Testis (tissue), 3 donors: ENCODE data around the gene SH3RF3. TPM values are rescaled to one million over a fixed set of nuclear protein-coding genes. Genes with fewer than 3 reads are reported as not detected.

ENCODE experiments used
- DNase-seq: peaks from one replicate; pipeline ENCODE4 v3.0.0-alpha.2; 2019
- H3K27ac ChIP-seq, 2 donors: fragments of 200-600 bp; sonication (generic); one replicate each; pipeline ENCODE4 v1.5.1; 2019
- H3K27me3 ChIP-seq: fragments of 200-600 bp; sonication (generic); one replicate; pipeline ENCODE4 v1.5.1; 2019
- H3K36me3 ChIP-seq: fragments of 200-600 bp; sonication (generic); one replicate; pipeline ENCODE4 v1.5.1; 2017; ENCODE audit warnings: low read depth; ENCODE audit errors: missing control alignments
- H3K4me1 ChIP-seq: fragments of 200-600 bp; sonication (generic); one replicate; pipeline ENCODE4 v1.5.1; 2019
- H3K4me3 ChIP-seq, 2 donors: fragments of 200-600 bp; sonication (generic); one replicate each; pipeline ENCODE4 v1.5.1; 2017 to 2019
- H3K9me3 ChIP-seq: fragments of 200-600 bp; sonication (generic); one replicate; pipeline ENCODE4 v1.5.1; 2017
- POLR2A ChIP-seq: fragments of 450-650 bp; IDR thresholded peaks from one replicate; pipeline ENCODE4 v1.6.1; 2017; ENCODE audit warnings: antibody characterized with exemption, mild to moderate bottlenecking, moderate library complexity
- WGBS, 2 donors: methylation state at CpG; one replicate each; pipeline ENCODE4 v1.1.5; 2018; 5-methylcytosine and 5-hydroxymethylcytosine counted together
- intact Hi-C: fragments of 100-400 bp; cut with DNase I; formaldehyde crosslinking; loops from one replicate; pipeline ENCODE4 v1.15.1; 2023; ENCODE audit warnings: low total_unique reads
- polyA plus RNA-seq: library from polyadenylated mRNA; stranded (reverse); fragments of 350-450 nt; fragmentation: Illumina TruSeq; extraction: RNeasy Lipid Tissue Mini Kit (QIAGEN cat#74804); gene quantifications from one replicate; pipeline ENCODE4 v1.2.3, GENCODE V29; 2014; ENCODE audit warnings: low read depth, low replicate concordance; ENCODE audit not compliant: insufficient read depth
- total RNA-seq, 2 donors: library from RNA; depleted of rRNA; stranded (reverse); fragments of >200 nt; gene quantifications; one replicate each; pipeline ENCODE4 v1.2.3, GENCODE V29; 2016
- TF ChIP-seq, protein P1 (sequence below), 3 experiments: fragments of 450-650 bp in 2 of 3; fragments of 200-600 bp in 1 of 3; sonication (generic) in 1 of 3; IDR thresholded peaks; one replicate each; pipeline ENCODE4 v1.5.1; 2016 to 2019; ENCODE audit warnings: antibody characterized with exemption in 3 of 3, mild to moderate bottlenecking in 2 of 3, moderate library complexity in 1 of 3

Gene SH3RF3
- total and polyA plus RNA-seq, 3 donors from 2014 or later, result 9.3 to 20.1 (median 16.5) TPM

DNA sequence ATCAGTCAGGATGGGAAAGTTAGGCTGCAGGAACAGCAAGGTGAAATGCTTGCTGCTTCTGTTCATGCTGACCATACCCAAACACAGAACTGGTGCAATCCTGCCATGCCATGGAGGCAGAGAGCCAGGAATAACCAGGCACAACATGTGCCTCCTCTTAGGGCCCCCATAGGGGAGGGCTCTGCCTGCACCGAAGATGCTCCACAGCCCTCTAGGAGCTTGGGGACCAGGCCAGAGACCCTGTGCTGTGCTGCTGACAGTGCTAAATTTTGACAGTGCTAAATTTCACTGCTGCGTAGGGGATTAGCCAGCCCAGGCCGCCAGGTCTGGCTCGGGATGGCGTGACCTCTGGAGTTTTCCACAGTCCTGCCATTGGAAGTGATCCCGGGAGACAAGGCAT lies 173.3 kb downstream of the SH3RF3 start:
- Histone ChIP-seq H3K27me3 (no peaks in the 10 kb centered on the region), H3K27ac (no peak overlapping the region), H3K4me1 (no peaks in the 10 kb centered on the region), H3K4me3 (no peak overlapping the region), H3K9me3 (no peaks in the 10 kb centered on the region), H3K36me3 (no peaks in the 10 kb centered on the region)
- no peak for DNase-seq
- 80 to 96% methylated on average over 5 to 6 of the region's 6 CpGs for WGBS, 2 donors
- intact Hi-C loops, result no loop called here
- no peak for TF ChIP-seq POLR2A
- TF ChIP-seq, protein P1, sequence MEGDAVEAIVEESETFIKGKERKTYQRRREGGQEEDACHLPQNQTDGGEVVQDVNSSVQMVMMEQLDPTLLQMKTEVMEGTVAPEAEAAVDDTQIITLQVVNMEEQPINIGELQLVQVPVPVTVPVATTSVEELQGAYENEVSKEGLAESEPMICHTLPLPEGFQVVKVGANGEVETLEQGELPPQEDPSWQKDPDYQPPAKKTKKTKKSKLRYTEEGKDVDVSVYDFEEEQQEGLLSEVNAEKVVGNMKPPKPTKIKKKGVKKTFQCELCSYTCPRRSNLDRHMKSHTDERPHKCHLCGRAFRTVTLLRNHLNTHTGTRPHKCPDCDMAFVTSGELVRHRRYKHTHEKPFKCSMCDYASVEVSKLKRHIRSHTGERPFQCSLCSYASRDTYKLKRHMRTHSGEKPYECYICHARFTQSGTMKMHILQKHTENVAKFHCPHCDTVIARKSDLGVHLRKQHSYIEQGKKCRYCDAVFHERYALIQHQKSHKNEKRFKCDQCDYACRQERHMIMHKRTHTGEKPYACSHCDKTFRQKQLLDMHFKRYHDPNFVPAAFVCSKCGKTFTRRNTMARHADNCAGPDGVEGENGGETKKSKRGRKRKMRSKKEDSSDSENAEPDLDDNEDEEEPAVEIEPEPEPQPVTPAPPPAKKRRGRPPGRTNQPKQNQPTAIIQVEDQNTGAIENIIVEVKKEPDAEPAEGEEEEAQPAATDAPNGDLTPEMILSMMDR (IDR thresholded peaks at IDR 0.05), result no peak

DNA sequence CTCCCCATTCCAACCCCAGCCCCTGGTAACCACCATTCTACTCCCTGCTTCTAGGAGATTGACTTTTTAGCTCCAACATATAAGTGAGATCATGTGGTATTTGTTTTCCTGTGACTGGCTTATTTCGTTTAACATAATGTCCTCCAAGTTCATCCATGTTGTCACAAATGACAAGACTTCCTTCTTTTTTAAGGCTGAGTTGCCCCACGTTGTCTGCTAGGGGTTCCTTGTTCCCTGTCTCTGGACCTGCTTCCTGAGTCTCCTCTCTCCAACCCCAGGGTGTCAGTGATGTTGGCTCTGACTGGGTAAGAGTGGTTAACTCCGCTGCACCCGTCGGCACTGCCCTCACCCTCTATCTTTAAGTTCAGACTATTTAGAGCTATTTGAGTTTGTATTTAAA lies 175.2 kb downstream of the SH3RF3 start:
- WGBS, 2 donors, result 79 to 87% methylated on average over 5 of the region's 5 CpGs
- DNase-seq, result no peak
- H3K36me3 ChIP-seq, result no peaks in the 10 kb centered on the region
- no peak overlapping the region for H3K4me3 ChIP-seq
- H3K9me3 ChIP-seq, result no peaks in the 10 kb centered on the region
- TF ChIP-seq, protein P1 (IDR thresholded peaks at IDR 0.05), result no peak
- no peak for TF ChIP-seq POLR2A
- no peaks in the 10 kb centered on the region for H3K27me3 ChIP-seq
- intact Hi-C loops, result no loop called here
- no peaks in the 10 kb centered on the region for H3K4me1 ChIP-seq
- H3K27ac ChIP-seq, result no peak overlapping the region

DNA sequence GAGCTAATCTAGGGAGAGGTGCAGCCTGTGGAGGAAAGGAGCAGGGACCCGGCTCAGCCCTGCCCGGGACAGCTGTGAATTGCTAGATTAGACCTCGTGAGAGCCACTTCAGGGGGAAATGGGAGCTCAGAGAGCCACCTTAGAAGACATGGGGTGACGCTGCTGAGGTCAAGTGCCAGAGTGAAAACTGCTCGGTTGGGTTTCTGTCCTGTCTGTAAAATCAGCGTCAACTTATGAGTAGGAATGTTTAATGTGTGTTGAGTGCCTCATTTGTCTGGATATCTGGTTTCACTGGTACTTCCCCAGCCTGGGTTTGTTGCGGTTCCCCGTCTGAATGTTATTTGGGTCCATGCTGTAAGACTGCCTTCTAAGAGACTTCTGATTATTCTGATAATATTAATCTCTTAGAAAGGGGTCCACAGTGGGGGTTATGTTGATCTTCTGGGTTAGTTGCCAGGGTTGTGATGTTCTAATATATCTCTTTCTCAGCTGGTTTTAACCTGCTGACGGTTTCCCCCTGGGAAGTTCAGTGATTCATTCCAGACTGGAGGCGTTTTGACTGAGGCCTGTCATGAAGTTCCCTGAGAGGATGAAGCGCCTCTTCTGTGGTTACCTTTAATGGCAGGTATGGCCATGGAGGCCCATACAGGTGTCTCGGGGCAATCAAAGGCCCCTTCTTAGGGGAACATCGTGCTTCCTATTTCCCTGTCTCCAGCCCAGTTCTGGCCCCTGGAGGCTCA lies 175.9 kb downstream of the SH3RF3 start:
- TF ChIP-seq, protein P1 (IDR thresholded peaks at IDR 0.05), result no peak
- no peak for TF ChIP-seq POLR2A
- no peak for DNase-seq
- Histone ChIP-seq H3K27ac (no peak overlapping the region), H3K27me3 (no peaks in the 10 kb centered on the region), H3K36me3 (no peaks in the 10 kb centered on the region), H3K4me3 (no peak overlapping the region), H3K4me1 (no peaks in the 10 kb centered on the region), H3K9me3 (no peaks in the 10 kb centered on the region)
- WGBS, 2 donors, result 86 to 92% methylated on average over 13 of the region's 13 CpGs
- intact Hi-C loops, result no loop called here

DNA sequence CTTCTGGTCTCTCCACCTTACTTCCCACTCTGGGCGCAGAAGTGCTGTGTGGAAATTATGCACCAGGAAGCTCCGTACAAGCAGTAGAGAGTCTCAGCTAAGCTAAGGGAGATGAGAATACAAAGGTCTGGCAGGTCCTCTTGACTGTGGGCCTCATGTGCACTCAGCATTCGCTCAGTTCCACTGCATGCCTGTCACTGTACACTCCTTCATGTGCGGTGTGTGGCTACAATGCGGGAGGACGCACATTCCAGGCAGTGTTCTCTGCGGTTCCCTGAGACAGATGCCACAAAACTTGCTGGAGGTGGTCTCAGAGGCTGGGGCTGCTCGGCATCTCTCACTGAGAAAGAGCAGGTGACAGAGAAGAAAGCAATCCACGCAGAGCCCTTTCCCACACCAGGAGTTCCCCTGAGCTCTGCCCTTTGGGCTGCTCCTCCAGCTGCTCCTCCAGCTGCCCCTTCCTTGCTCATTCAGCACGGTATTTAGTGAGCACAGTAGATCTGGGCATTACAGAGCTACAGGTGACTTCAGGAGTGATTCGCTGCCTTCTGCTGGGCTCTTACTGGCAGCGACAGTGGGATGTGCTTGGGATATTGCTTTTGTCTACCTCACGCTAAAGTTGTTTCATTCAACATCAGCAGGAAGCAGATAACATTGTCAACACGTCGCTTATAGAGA lies 176.6 kb downstream of the SH3RF3 start:
- H3K9me3 ChIP-seq, result no peaks in the 10 kb centered on the region
- WGBS, 2 donors, result 79 to 87% methylated on average over 11 to 15 of the region's 15 CpGs
- no peak for DNase-seq
- no peak overlapping the region for H3K4me3 ChIP-seq
- H3K27me3 ChIP-seq, result no peaks in the 10 kb centered on the region
- H3K27ac ChIP-seq, result no peak overlapping the region
- no peaks in the 10 kb centered on the region for H3K36me3 ChIP-seq
- TF ChIP-seq, protein P1 (IDR thresholded peaks at IDR 0.05), result no peak
- no peak for TF ChIP-seq POLR2A
- intact Hi-C loops, result no loop called here
- H3K4me1 ChIP-seq, result no peaks in the 10 kb centered on the region
